A673 (cell line): ENCODE results near the gene BCAT1. TPM values are rescaled to one million over a fixed set of nuclear protein-coding genes. Genes with fewer than 3 reads are reported as not detected.

Source experiments
- BruUV-seq: library from RNA; stranded (reverse); fragments of 400-500 nt; replicated peaks from 2 replicates; lab custom pipeline; 2021; lab: Mats Ljungman, UMichigan
- CTCF ChIA-PET: fragments of 300-600 bp; sonication (Branson Sonifier 250); formaldehyde crosslinking; loops from one replicate; lab custom pipeline; 2022; ENCODE audit warnings: antibody characterized with exemption; lab: Charles Lee
- POLR2A ChIA-PET: fragments of 300-600 bp; sonication (Branson Sonifier 250); formaldehyde crosslinking; loops from one replicate; lab custom pipeline; 2022; ENCODE audit warnings: antibody characterized with exemption; ENCODE audit not compliant: low non-redundant PET; lab: Charles Lee
- DNase-seq: peaks from one replicate; pipeline ENCODE4 v3.0.0-alpha.2; 2015; ENCODE audit warnings: low spot score
- H3K27ac ChIP-seq: fragments of 200-600 bp; sonication (generic); 2 replicates; pipeline ENCODE4 v1.5.1; 2016; ENCODE audit warnings: mixed run types, low read depth, mild to moderate bottlenecking, mixed read lengths, antibody characterized with exemption, low read length; ENCODE audit not compliant: poor library complexity, severe bottlenecking
- H3K27me3 ChIP-seq: fragments of 200-600 bp; sonication (generic); replicated peaks from 2 replicates; pipeline ENCODE4 v1.6.1; 2017; ENCODE audit warnings: mixed run types, low read depth, mild to moderate bottlenecking, mixed read lengths, antibody characterized with exemption, low read length; ENCODE audit not compliant: insufficient read depth, poor library complexity
- H3K36me3 ChIP-seq: fragments of 200-600 bp; sonication (generic); 2 replicates; pipeline ENCODE4 v1.6.1; 2016; ENCODE audit warnings: mixed run types, mild to moderate bottlenecking, mixed read lengths, antibody characterized with exemption, low read length; ENCODE audit not compliant: insufficient read depth, poor library complexity, severe bottlenecking
- H3K4me1 ChIP-seq: fragments of 200-600 bp; sonication (generic); 2 replicates; pipeline ENCODE4 v1.6.1; 2017; ENCODE audit warnings: mixed run types, mild to moderate bottlenecking, mixed read lengths, antibody characterized with exemption, low read length; ENCODE audit not compliant: insufficient read depth, poor library complexity, severe bottlenecking
- H3K4me3 ChIP-seq: fragments of 200-600 bp; sonication (generic); 2 replicates; pipeline ENCODE4 v1.5.1; 2016; ENCODE audit warnings: low read depth, mixed run types, mild to moderate bottlenecking, mixed read lengths, low read length; ENCODE audit not compliant: poor library complexity, severe bottlenecking
- H3K9me3 ChIP-seq: fragments of 200-600 bp; sonication (generic); 2 replicates; pipeline ENCODE4 v1.6.1; 2016; ENCODE audit warnings: mixed run types, low read depth, mild to moderate bottlenecking, mixed read lengths, antibody characterized with exemption, low read length; ENCODE audit not compliant: poor library complexity, severe bottlenecking
- CTCF ChIP-seq: fragments of 300-800, 200-600 bp; sonication (generic); conservative IDR thresholded peaks from 2 replicates; pipeline ENCODE4 v1.5.1; 2017; ENCODE audit warnings: low read depth, mild to moderate bottlenecking, antibody characterized with exemption, low read length, moderate library complexity, mixed read lengths
- EZH2 ChIP-seq: fragments of 200-600 bp; sonication (generic); IDR thresholded peaks from 2 replicates; pipeline ENCODE4 v1.6.1; 2017; ENCODE audit warnings: borderline replicate concordance, low read depth, mild to moderate bottlenecking, mixed read lengths, antibody characterized with exemption, low read length; ENCODE audit not compliant: poor library complexity, severe bottlenecking
- intact Hi-C: fragments of 100-400 bp; cut with micrococcal nuclease; formaldehyde crosslinking; loops from one replicate; pipeline ENCODE4 v1.10.0; 2022; ENCODE audit not compliant: unreplicated experiment
- total RNA-seq: library from RNA; stranded (reverse); gene quantifications from 2 replicates; pipeline ENCODE4 v1.2.3, GENCODE V29; 2021

BCAT1 gene
- total RNA-seq, 1 experiment from 2014 or later, result 195 TPM

- H3K27ac ChIP-seq, result peak overlapping the region; percentile 63
- H3K9me3 ChIP-seq, result no peaks in the 10 kb centered on the region
- H3K4me1 ChIP-seq, result peaks cover 39% of the 10 kb centered on the region
- ChIA-PET POLR2A (no interaction called here), CTCF (no interaction called here)
- H3K36me3 ChIP-seq, result no peaks in the 10 kb centered on the region
- peak overlapping the region; percentile 47 for H3K4me3 ChIP-seq
- H3K27me3 ChIP-seq, result no peaks in the 10 kb centered on the region
- intact Hi-C loops, result no loop called here
- peak; percentile 39 for DNase-seq
- TF ChIP-seq CTCF (no peak), EZH2 (no peak)
- no TSS peak for BruUV-seq
Observed at GRCh38 chr12:24902511-24903328, 46.2 kb downstream of the BCAT1 start.

- no peaks in the 10 kb centered on the region for H3K9me3 ChIP-seq
- peak overlapping the region; percentile 63 for H3K27ac ChIP-seq
- DNase-seq, result no peak
- CTCF ChIA-PET, result no interaction called here
- H3K4me3 ChIP-seq, result peak overlapping the region; percentile 47
- no peaks in the 10 kb centered on the region for H3K36me3 ChIP-seq
- peaks cover 39% of the 10 kb centered on the region for H3K4me1 ChIP-seq
- TF ChIP-seq EZH2 (no peak), CTCF (no peak)
- H3K27me3 ChIP-seq, result no peaks in the 10 kb centered on the region
- BruUV-seq, result no TSS peak
- POLR2A ChIA-PET, result no interaction called here
- intact Hi-C loops, result no loop called here
Observed at GRCh38 chr12:24901576-24902461, 47.1 kb downstream of the BCAT1 start.

GRCh38 chr12:24900196-24900595 lies 48.7 kb downstream of the BCAT1 start:
- Histone ChIP-seq H3K27ac (peak overlapping the region; percentile 63), H3K9me3 (no peaks in the 10 kb centered on the region), H3K27me3 (no peaks in the 10 kb centered on the region), H3K4me1 (peaks cover 35% of the 10 kb centered on the region), H3K36me3 (no peaks in the 10 kb centered on the region), H3K4me3 (no peak overlapping the region)
- CTCF ChIA-PET, result no interaction called here
- DNase-seq, result no peak
- TF ChIP-seq CTCF (no peak), EZH2 (no peak)
- POLR2A ChIA-PET, result no interaction called here
- intact Hi-C loops, result no loop called here
- no TSS peak for BruUV-seq
